GM12874 (cell line): ENCODE results near the gene DISP3.

Source experiments
- TF ChIP-seq, protein P1 (sequence below): IDR thresholded peaks from 2 replicates; pipeline ENCODE4 v1.5.1; 2011; ENCODE audit warnings: low read depth, mild to moderate bottlenecking, control low read depth, low read length, moderate library complexity; ENCODE audit not compliant: insufficient read depth

The DISP3 gene

DNA sequence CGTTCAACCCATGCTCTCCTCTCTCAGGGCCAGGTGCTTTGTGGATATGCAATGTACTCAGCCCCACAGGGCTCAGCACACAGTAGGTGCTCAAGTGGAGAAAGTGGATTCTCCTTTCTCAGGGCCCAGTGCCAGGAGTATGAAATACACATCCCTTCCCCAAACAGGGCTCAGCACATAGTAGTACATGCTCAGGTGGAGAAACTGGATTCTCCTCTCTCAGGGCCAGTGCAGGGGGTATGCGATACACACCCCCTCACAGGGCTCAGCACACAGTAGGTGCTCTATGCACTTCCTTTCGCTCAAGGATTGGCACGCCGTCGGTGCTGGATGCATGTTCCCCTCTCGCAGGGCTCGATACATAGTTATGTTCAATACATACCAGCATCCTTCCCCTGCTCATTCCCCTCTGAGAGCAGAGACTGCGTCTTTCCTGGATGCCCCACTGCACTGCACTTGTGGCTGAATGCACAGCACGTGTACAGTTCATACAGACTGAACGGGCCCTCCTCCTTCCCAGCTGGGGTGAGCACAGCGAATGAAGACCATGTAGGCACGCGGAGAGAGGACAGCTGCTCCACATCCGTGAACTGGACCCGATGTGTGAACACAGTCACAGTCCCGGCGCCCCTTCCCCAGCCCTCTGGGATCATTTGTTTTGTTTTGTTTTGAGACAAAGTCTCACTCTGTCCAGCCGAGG is 16.6 kb upstream of the DISP3 start:
- TF ChIP-seq, protein P1, sequence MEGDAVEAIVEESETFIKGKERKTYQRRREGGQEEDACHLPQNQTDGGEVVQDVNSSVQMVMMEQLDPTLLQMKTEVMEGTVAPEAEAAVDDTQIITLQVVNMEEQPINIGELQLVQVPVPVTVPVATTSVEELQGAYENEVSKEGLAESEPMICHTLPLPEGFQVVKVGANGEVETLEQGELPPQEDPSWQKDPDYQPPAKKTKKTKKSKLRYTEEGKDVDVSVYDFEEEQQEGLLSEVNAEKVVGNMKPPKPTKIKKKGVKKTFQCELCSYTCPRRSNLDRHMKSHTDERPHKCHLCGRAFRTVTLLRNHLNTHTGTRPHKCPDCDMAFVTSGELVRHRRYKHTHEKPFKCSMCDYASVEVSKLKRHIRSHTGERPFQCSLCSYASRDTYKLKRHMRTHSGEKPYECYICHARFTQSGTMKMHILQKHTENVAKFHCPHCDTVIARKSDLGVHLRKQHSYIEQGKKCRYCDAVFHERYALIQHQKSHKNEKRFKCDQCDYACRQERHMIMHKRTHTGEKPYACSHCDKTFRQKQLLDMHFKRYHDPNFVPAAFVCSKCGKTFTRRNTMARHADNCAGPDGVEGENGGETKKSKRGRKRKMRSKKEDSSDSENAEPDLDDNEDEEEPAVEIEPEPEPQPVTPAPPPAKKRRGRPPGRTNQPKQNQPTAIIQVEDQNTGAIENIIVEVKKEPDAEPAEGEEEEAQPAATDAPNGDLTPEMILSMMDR: no peak

DNA sequence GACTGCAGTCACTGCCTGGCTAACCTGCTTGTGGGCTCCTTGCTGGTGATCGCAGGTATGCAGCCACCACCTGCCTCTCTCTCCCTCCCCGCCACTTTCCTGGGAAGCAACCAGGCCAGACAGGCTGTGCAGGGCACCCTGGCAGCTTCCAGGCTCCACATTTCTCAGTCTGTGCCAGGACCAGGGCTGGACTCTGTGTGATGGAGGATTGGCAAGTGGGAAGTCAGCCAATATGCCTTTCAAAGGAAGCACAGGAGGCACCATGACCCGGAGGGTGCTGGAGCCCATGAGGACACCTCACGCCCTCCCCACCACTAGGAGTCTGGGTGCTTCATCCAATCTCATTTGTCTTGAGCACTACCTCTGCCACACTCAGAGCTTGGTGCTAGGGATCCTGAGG is 15.8 kb upstream of the DISP3 start:
- TF ChIP-seq, protein P1: no peak

DNA sequence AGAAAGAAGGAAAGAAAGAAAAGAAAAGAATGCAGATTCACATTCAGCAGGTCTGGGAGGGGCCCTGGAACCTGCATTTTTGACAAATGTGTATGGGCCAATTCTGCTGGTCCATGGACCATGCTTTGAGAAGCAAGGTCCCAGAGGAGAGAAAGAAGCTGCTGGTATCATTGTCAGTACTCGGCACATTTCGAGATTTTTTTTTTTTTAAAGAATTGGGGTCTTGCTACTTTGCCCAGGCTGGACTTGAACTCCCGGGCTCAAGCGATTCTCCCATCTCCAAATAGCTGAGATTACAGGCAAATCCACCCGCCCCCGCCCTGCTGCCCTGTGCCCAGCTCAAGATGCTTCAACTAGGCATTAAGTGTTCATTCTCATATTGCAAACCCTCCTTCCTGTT is 13.6 kb upstream of the DISP3 start:
- TF ChIP-seq, protein P1: no peak

DNA sequence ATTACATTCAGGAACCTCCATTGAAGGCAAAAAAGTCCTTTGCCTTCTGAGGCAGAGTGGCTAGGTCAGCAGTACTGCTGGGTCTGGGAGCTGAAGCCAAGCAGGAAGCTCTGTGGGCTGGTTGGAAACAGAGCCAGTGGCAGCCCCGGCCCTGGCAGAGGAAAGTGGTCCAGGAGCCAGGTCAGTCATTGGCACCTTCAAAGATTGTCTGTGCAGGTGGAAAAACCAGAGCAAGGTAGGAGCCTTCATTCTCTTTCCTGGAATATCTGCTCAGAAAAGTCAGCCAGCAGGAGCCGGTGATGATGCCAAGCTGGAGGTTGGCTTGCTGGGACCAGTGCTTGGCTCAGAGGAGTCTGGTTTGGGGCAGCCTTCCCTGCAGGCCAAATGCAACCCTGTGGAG is 12.5 kb upstream of the DISP3 start:
- TF ChIP-seq, protein P1: no peak

DNA sequence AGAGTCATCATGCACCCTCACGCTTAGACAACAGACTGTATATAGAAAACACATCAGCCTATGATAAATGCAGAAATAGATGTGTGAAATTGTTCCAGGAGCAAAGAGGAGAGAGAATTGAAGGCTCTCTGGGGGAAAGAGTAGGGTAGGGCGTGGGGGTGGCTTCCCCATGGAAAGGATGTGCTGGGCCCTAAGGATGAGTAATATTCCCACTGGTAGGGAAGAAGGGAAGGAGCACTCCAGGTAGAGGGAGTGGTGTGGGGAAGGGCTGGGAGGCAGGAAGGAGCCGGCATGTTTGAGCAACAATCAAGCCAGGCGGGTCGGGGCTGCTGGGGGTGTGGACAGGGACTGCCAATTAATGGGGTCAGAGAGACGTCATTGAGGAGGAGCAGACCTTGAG is 10.1 kb upstream of the DISP3 start:
- TF ChIP-seq, protein P1: no peak

DNA sequence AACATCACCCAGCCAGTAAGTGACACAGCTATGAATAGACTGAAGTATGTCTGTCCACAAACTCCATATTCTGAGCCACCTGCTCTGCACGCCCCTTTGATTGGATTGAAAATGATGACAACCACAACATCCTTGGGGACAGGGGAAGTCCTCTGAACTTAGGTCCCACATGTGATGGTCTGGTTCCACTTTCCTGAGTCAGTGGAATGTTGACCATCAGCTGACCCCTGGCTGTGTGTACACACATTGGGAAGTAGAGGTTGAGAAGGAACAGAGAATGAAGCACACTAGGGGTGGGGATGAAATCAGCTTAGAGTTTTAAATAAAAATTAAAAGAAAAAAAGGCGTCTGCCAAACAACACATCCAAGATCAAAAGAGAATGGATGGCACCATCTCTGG is 8.0 kb upstream of the DISP3 start:
- TF ChIP-seq, protein P1: no peak

DNA sequence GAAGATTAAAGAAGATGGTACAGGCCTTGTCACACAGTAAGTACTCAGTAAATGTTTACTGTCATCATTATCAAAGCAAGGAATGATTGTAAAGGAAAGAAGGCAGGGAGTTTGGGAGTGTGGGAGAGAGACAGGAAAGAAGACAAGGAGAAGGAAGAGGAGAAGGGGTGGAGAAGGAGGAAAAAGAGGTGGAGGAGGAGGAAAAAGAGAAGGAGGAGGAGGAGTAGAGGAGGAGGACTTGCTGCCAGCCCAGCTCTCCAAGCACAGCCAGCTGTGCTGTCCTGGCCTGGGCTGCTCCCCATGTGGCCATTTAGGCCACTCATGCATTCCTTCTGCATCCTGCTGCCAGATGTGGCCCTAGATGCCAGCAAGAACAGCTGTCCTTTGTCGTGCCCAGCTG is 7.5 kb upstream of the DISP3 start:
- TF ChIP-seq, protein P1: no peak
